Esophagus muscularis mucosa (tissue), 4 donors: ENCODE results near the gene MYO7B. TPM values are rescaled to one million over a fixed set of nuclear protein-coding genes. Genes with fewer than 3 reads are reported as not detected.

Experiments
- DNase-seq: peaks from one replicate; pipeline ENCODE4 v3.0.0-alpha.2; 2017; ENCODE audit errors: extremely low spot score
- H3K27ac ChIP-seq, 4 donors: fragments of 200-600 bp; sonication (generic); replicated peaks in 1 of 4; 1 replicate in 3 of 4; 2 replicates in 1 of 4; pipeline ENCODE4 v1.5.1; 2016 to 2019; ENCODE audit warnings: mild to moderate bottlenecking in 1 of 4
- H3K27me3 ChIP-seq, 4 donors: fragments of 200-600 bp; sonication (generic); one replicate each; pipeline versions ENCODE4 v1.5.1 to v1.6.0; 2016 to 2019
- H3K36me3 ChIP-seq, 4 donors: fragments of 200-600 bp; sonication (generic); one replicate each; pipeline ENCODE4 v1.5.1; 2016 to 2019
- H3K4me1 ChIP-seq, 4 donors: fragments of 200-600 bp; sonication (generic); one replicate each; pipeline ENCODE4 v1.5.1; 2016 to 2019
- H3K4me3 ChIP-seq, 4 donors: fragments of 200-600 bp; sonication (generic); 1 replicate in 2 of 4; 2 replicates in 2 of 4; pipeline ENCODE4 v1.5.1; 2016 to 2019; ENCODE audit warnings: mild to moderate bottlenecking in 4 of 4, moderate library complexity in 1 of 4
- H3K9me3 ChIP-seq, 4 donors: fragments of 200-600 bp; sonication (generic); 1 replicate in 3 of 4; 2 replicates in 1 of 4; pipeline ENCODE4 v1.5.1; 2016 to 2019
- EP300 ChIP-seq: sonication (generic); formaldehyde crosslinking; IDR thresholded peaks from one replicate; pipeline ENCODE4 v1.6.1; 2017; ENCODE audit warnings: antibody characterized with exemption
- POLR2A ChIP-seq: fragments of 450-650 bp; IDR thresholded peaks from one replicate; pipeline ENCODE4 v1.6.1; 2017; ENCODE audit warnings: antibody characterized with exemption, moderate library complexity, mild to moderate bottlenecking, low read depth
- POLR2AphosphoS5 ChIP-seq, 2 donors: sonication (generic); formaldehyde crosslinking; IDR thresholded peaks; one replicate each; pipeline ENCODE4 v1.6.1; 2017; ENCODE audit warnings: antibody characterized with exemption in 2 of 2
- WGBS: methylation state at CpG from one replicate; pipeline ENCODE4 v1.1.5; 2018; 5-methylcytosine and 5-hydroxymethylcytosine counted together
- intact Hi-C: fragments of 100-400 bp; cut with DNase I; formaldehyde crosslinking; loops from one replicate; pipeline ENCODE4 v1.15.1; 2023
- total RNA-seq, 4 donors: library from RNA; depleted of rRNA; stranded (reverse); fragments of >200 nt; gene quantifications; one replicate each; pipeline versions ENCODE4 v1.1.0 to v1.2.1, GENCODE V29; 2016
- TF ChIP-seq, protein P1 (sequence below), 3 experiments: fragments of 200-600 bp in 2 of 3; fragments of 450-650 bp in 1 of 3; sonication (generic) in 2 of 3; IDR thresholded peaks; one replicate each; pipeline ENCODE4 v1.5.1; 2017 to 2019; ENCODE audit warnings: antibody characterized with exemption in 3 of 3, mild to moderate bottlenecking in 2 of 3, moderate library complexity in 1 of 3

MYO7B gene
- total RNA-seq, 4 donors from 2014 or later = 0.19 to 0.98 (median 0.33) TPM; not detected in 1

DNA sequence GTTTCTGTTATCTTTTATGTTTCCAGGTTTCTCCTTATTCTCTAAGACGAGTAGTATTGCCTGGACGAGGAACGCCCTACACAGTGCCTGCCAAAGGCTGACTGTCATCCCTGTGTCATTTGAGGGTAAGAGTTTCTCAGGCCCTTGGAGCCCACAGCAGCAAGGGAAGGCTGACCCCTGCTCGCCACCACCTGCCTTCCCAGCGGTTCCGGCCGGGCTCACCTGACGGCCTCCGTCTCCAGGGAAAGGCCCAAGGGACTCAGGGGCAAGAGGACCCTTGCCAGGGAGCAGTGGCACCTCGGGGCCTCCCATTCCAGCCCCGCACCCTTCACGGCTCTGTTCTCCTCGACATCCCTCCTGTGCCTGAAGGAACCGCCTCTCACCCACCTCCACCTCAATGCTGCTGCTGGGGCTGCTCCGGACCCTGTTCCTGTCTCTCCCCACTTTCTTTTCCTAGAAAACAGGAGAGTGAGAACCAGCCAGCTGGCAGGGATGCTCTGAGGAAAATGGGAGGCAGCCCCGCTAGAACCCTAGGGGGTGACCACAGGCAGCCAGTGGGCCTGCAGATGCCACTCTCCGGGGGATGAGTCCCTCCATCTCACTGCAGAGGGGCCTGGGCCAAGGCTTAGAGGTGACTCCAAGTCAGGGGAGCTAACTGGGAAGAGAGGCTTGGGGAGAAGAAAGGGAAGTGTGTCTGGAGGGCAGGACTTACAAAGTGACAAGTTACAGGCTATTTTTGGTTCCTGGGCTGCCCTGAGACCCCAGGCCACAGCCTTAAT is 138.0 kb downstream of the MYO7B start:
- intact Hi-C loops = no loop called here
- peak overlapping the region; percentile 97 to 99 (median 98) for H3K27ac ChIP-seq

DNA sequence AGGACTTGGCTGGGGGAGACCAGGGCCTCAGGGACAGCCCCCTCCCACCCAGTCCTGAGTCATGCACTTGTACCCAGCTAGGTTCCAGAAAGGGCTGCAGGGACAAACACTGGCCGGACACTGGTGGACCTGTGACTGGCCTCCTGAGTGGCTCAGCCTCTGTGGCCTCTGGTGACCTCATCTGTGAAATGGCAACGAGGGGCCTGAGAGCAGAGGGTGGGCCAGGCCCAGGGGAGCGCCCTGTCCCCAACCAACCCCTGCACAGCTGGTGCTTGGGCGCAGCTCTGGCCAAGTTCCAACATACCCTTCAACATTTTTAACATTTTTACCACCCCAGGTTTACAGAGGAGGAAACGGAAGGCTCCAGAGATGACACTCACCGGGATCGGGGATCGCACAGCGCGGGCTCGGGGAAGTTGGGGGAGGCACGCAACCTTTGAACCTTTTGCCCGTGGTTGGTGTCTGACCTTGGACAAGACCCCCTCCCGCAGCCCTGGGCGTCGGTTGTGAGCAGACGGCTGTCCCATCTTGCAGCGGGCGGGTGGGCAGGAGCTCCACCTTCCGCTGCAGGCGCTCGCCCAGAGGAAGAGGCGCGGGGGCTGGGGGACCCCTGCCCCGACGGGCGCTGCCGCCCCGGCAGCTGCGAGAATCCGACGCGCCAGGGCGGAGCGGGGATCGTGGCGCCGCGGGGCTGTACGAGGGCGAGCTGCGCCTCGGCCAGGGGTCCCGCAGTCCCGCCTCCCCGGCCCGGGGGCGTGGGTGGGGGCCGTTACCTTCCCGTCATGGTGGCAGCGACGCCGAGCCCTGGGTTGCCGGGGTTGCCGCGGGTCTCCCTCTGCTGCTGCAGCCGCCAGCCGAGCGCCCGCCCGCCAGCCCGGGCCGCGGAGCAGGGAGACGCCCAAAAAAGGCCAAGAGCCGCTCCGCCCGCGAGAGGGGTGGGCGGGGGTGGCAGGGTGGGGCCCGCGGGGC is 139.0 kb downstream of the MYO7B start:
- Histone ChIP-seq H3K4me3 (peak overlapping the region; percentile 78 to 97 (median 90)), H3K27ac (peak overlapping the region; percentile 97 to 99 (median 98)), H3K4me1 (peaks cover 35 to 79% (median 70%) of the 10 kb centered on the region in 4 donors), H3K9me3 (no peaks in the 10 kb centered on the region), H3K27me3 (no peaks in the 10 kb centered on the region), H3K36me3 (peaks cover 0 to 20% (median 0%) of the 10 kb centered on the region in 4 donors)
- DNase-seq = no peak
- intact Hi-C loops = no loop called here
- TF ChIP-seq POLR2AphosphoS5 (IDR thresholded peaks at IDR 0.05) (peak; percentile 37 to 73), EP300 (no peak)
- 20% methylated on average over 1 of the region's 72 CpGs for WGBS

More for the DNA sequence above, 138.0 kb downstream of the MYO7B start:
- DNase-seq = no peak
- Histone ChIP-seq H3K27me3 (no peaks in the 10 kb centered on the region), H3K9me3 (no peaks in the 10 kb centered on the region), H3K4me1 (peaks cover 44 to 84% (median 80%) of the 10 kb centered on the region in 4 donors), H3K36me3 (peaks cover 0 to 20% (median 0%) of the 10 kb centered on the region in 4 donors), H3K4me3 (peak overlapping the region; percentile 78 to 97 (median 90))
- 18% methylated on average over 17 of the region's 17 CpGs for WGBS
- TF ChIP-seq, protein P1, sequence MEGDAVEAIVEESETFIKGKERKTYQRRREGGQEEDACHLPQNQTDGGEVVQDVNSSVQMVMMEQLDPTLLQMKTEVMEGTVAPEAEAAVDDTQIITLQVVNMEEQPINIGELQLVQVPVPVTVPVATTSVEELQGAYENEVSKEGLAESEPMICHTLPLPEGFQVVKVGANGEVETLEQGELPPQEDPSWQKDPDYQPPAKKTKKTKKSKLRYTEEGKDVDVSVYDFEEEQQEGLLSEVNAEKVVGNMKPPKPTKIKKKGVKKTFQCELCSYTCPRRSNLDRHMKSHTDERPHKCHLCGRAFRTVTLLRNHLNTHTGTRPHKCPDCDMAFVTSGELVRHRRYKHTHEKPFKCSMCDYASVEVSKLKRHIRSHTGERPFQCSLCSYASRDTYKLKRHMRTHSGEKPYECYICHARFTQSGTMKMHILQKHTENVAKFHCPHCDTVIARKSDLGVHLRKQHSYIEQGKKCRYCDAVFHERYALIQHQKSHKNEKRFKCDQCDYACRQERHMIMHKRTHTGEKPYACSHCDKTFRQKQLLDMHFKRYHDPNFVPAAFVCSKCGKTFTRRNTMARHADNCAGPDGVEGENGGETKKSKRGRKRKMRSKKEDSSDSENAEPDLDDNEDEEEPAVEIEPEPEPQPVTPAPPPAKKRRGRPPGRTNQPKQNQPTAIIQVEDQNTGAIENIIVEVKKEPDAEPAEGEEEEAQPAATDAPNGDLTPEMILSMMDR (IDR thresholded peaks at IDR 0.05) = no peak
- TF ChIP-seq EP300 (no peak), POLR2A (no peak), POLR2AphosphoS5 (IDR thresholded peaks at IDR 0.05) (no peak)

GRCh38 chr2:127675331-127676261 is 140.1 kb downstream of the MYO7B start, which contains the start of gene LIMS2:
TSS of gene LIMS2 (minus strand) at chr2:127675530. CDS start at chr2:127675024, 506 bp downstream.
- peaks cover 35 to 73% (median 64%) of the 10 kb centered on the region in 4 donors for H3K4me1 ChIP-seq

DNA sequence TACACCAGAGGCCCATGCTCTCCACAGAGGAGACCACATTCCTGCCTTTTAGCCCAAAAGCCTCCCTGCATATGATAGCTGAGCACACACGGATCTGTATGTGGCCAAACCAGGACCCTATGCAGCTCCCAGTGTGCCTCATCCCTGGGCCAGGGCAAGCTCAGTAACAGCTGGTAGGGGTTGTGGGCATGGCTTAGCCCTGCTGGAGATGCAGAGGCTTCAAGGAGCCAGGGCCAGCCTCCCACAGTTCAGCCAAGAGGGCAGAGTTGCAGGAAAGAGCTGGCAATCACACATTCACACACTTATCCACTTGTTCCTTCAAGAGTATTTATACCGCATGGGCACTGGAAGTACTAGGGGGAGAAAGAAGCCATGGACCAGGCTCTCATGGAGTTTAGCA is 141.4 kb downstream of the MYO7B start:
- Histone ChIP-seq H3K36me3 (peaks cover 0 to 14% (median 0%) of the 10 kb centered on the region in 4 donors), H3K4me1 (peaks cover 36 to 73% (median 64%) of the 10 kb centered on the region in 4 donors), H3K27me3 (no peaks in the 10 kb centered on the region), H3K9me3 (no peaks in the 10 kb centered on the region), H3K27ac (peak overlapping the region; percentile 97 to 99 (median 98)), H3K4me3 (no peak overlapping the region)
- 61% methylated on average over 2 of the region's 2 CpGs for WGBS
- intact Hi-C loops = no loop called here
- TF ChIP-seq POLR2AphosphoS5 (IDR thresholded peaks at IDR 0.05) (no peak), EP300 (no peak), POLR2A (no peak)
- TF ChIP-seq, protein P1 (IDR thresholded peaks at IDR 0.05) = no peak
- no peak for DNase-seq

More at GRCh38 chr2:127675331-127676261, 140.1 kb downstream of the MYO7B start, which contains the start of gene LIMS2:
- no peak for TF ChIP-seq EP300
- peak; percentile 5 to 87 for TF ChIP-seq POLR2AphosphoS5 (IDR thresholded peaks at IDR 0.05)
- TF ChIP-seq, protein P1 (IDR thresholded peaks at IDR 0.05) = peak in 1 of 3 experiments; percentile 36
- peaks cover 0 to 20% (median 0%) of the 10 kb centered on the region in 4 donors for H3K36me3 ChIP-seq
- intact Hi-C loops = no loop called here
- peak within 1 kb of the TSS; percentile 78 to 97 (median 90) for H3K4me3 ChIP-seq
- no peaks in the 10 kb centered on the region for H3K9me3 ChIP-seq
- no peak for DNase-seq
- H3K27me3 ChIP-seq = no peaks in the 10 kb centered on the region
- H3K27ac ChIP-seq = peak within 1 kb of the TSS; percentile 97 to 99 (median 98)
- WGBS = 4% methylated on average over 19 of the region's 56 CpGs
